ENCODE results near the gene EBF3. TPM values are rescaled to one million over a fixed set of nuclear protein-coding genes. Genes with fewer than 3 reads are reported as not detected.

EBF3 gene
- total RNA-seq, 1 experiment from 2014 or later: not detected

DNA sequence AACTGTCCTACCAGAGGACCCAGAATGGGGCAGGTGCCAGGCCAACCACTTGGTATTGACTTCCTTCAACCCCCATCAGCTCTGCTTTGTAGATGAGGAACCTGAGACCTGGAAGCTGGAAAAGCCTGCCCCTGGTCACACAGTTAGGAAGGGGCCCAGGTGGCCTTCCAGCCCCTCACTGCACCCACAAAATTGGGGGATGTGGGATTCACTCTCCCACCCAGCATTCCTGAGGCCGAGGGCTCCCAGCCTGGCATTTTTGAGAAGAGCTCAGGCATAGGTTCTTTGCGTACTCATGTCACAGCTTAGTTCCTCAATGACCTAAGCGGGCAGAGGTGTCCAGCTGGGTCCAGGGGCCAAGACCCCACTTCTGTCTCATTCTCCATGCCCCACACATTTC lies 46.1 kb downstream of the EBF3 start:
- CTCF ChIA-PET: no interaction called here
- POLR2A ChIA-PET (ENCODE audit: unreplicated experiment): interaction anchor here (0.6 kb wide), 1 partner anchor 10 kb away, joined by 3 read pairs; no protein-coding TSS in a partner anchor
- ATAC-seq (no peak), DNase-seq (no peak)
- TF ChIP-seq EZH2 (IDR thresholded peaks at IDR 0.05; ENCODE audit: low read length, unreplicated experiment) (no peak), EZH2phosphoT487 (IDR thresholded peaks at IDR 0.05; ENCODE audit: borderline replicate concordance, low read length) (no peak), CTCF (conservative IDR thresholded peaks at IDR 0.05; ENCODE audit: low read depth, low read length) (no peak)
- H2AFZ ChIP-seq (ENCODE audit: low read length): no peak overlapping the region
- no peak overlapping the region for H3K9ac ChIP-seq (ENCODE audit: low read length)
- no peaks in the 10 kb centered on the region for H3K79me2 ChIP-seq (ENCODE audit: low read length)
- no peak overlapping the region for H3K27ac ChIP-seq (ENCODE audit: low read length)
- H3K4me2 ChIP-seq (ENCODE audit: low read length): no peak overlapping the region
- no peak overlapping the region for H3K4me3 ChIP-seq (ENCODE audit: low read length)
- H3K9me2 ChIP-seq (replicated peaks; ENCODE audit: low read length): no peaks in the 10 kb centered on the region
- intact Hi-C loops (cut with micrococcal nuclease): no loop called here
- no peaks in the 10 kb centered on the region for H4K20me1 ChIP-seq (ENCODE audit: low read length)
- no TSS peak for BruUV-seq (replicated peaks)
- H3K4me1 ChIP-seq (ENCODE audit: insufficient read depth, low read length): no peaks in the 10 kb centered on the region
- H3K9me3 ChIP-seq (ENCODE audit: low read length): no peaks in the 10 kb centered on the region
- no peaks in the 10 kb centered on the region for H3F3A ChIP-seq (ENCODE audit: low read length, unreplicated experiment)
- peaks cover 2% of the 10 kb centered on the region; the same call in 1 of the 2 replicates for H3K27me3 ChIP-seq (ENCODE audit: low read length)
- no peaks in the 10 kb centered on the region for H3K36me3 ChIP-seq (ENCODE audit: low read depth, low read length)

GRCh38 chr10:129916506-129916995 lies 47.5 kb downstream of the EBF3 start:
- H3K9ac ChIP-seq (ENCODE audit: low read length): no peak overlapping the region
- ATAC-seq (no peak), DNase-seq (no peak)
- H3K4me1 ChIP-seq (ENCODE audit: insufficient read depth, low read length): no peaks in the 10 kb centered on the region
- H2AFZ ChIP-seq (ENCODE audit: low read length): no peak overlapping the region
- no TSS peak for BruUV-seq (replicated peaks)
- no peak overlapping the region for H3K4me3 ChIP-seq (ENCODE audit: low read length)
- intact Hi-C loops (cut with micrococcal nuclease): no loop called here
- no peak for TF ChIP-seq EZH2phosphoT487 (IDR thresholded peaks at IDR 0.05; ENCODE audit: borderline replicate concordance, low read length)
- no peak for TF ChIP-seq EZH2 (IDR thresholded peaks at IDR 0.05; ENCODE audit: low read length, unreplicated experiment)
- no peak for TF ChIP-seq CTCF (conservative IDR thresholded peaks at IDR 0.05; ENCODE audit: low read depth, low read length)
- H3K27me3 ChIP-seq (ENCODE audit: low read length): peaks cover 10% of the 10 kb centered on the region; the same call in 1 of the 2 replicates
- H3F3A ChIP-seq (ENCODE audit: low read length, unreplicated experiment): no peaks in the 10 kb centered on the region
- CTCF ChIA-PET: no interaction called here
- H3K27ac ChIP-seq (ENCODE audit: low read length): no peak overlapping the region
- no peaks in the 10 kb centered on the region for H3K9me3 ChIP-seq (ENCODE audit: low read length)
- no peak overlapping the region for H3K4me2 ChIP-seq (ENCODE audit: low read length)
- POLR2A ChIA-PET (ENCODE audit: unreplicated experiment): no interaction called here
- no peaks in the 10 kb centered on the region for H3K79me2 ChIP-seq (ENCODE audit: low read length)
- H4K20me1 ChIP-seq (ENCODE audit: low read length): no peaks in the 10 kb centered on the region
- H3K36me3 ChIP-seq (ENCODE audit: low read depth, low read length): no peaks in the 10 kb centered on the region
- H3K9me2 ChIP-seq (replicated peaks; ENCODE audit: low read length): no peaks in the 10 kb centered on the region

DNA sequence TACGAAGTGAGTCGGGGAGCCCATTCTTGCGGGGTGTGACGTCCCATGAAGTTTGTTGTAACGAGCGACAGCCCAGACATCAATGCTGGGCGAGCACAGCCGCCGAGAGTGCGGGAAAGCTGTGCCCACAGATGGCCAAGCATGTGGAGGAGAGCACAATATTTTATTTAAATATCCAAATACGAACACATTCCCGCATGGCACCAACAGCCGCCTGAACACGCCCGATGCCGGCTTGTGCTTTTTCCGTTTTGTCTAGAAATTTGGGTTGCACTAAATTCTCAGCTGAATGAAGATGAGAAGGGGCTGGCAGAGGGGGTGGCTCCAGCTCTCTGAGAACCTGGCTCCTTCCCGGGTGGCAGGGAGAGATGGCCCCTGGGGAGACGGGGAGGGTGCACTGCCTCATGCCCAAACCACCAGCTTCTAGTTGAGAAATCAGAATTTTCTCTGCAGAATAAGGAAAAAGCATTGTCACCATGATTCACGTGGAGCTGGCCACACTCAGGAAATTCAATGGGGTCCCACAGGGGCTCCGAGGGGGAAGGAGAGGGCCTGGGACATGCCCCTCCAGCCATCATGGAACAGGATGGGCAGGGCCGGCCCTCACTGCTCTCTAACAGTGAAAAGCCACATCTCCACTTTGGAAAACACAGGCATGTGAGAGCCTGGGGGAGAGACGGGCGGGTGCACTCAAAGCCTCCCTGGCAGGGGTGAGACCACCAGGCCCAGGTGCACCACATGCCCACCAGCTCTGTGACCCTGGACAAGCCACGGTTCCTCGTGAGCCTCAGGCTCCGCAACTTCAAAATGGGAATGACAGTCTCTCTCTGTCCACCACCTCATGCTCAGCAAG lies 48.3 kb downstream of the EBF3 start:
- Histone ChIP-seq H3K4me2 (ENCODE audit: low read length) (no peak overlapping the region), H3K27me3 (ENCODE audit: low read length) (peaks cover 10% of the 10 kb centered on the region; the same call in 1 of the 2 replicates), H3K4me3 (ENCODE audit: low read length) (no peak overlapping the region), H2AFZ (ENCODE audit: low read length) (no peak overlapping the region), H3K9ac (ENCODE audit: low read length) (no peak overlapping the region), H3K4me1 (ENCODE audit: insufficient read depth, low read length) (no peaks in the 10 kb centered on the region), H3F3A (ENCODE audit: low read length, unreplicated experiment) (no peaks in the 10 kb centered on the region), H3K79me2 (ENCODE audit: low read length) (no peaks in the 10 kb centered on the region), H4K20me1 (ENCODE audit: low read length) (no peaks in the 10 kb centered on the region), H3K27ac (ENCODE audit: low read length) (no peak overlapping the region), H3K9me2 (replicated peaks; ENCODE audit: low read length) (no peaks in the 10 kb centered on the region), H3K9me3 (ENCODE audit: low read length) (no peaks in the 10 kb centered on the region), H3K36me3 (ENCODE audit: low read depth, low read length) (no peaks in the 10 kb centered on the region)
- ATAC-seq (no peak), DNase-seq (no peak)
- POLR2A ChIA-PET (ENCODE audit: unreplicated experiment): no interaction called here
- BruUV-seq (replicated peaks): no TSS peak
- CTCF ChIA-PET: no interaction called here
- TF ChIP-seq CTCF (conservative IDR thresholded peaks at IDR 0.05; ENCODE audit: low read depth, low read length): no peak
- TF ChIP-seq EZH2phosphoT487 (IDR thresholded peaks at IDR 0.05; ENCODE audit: borderline replicate concordance, low read length): no peak
- TF ChIP-seq EZH2 (IDR thresholded peaks at IDR 0.05; ENCODE audit: low read length, unreplicated experiment): no peak
- intact Hi-C loops (cut with micrococcal nuclease): no loop called here
